ENCODE results near the gene HCN2. TPM values are rescaled to one million over a fixed set of nuclear protein-coding genes. Genes with fewer than 3 reads are reported as not detected.

Gene HCN2
- total RNA-seq, 4 donors from 2014 or later, result 0.15 to 0.57 (median 0.29) TPM; not detected in 1

- intact Hi-C loops (cut with DNase I), result no loop called here
- H3K4me3 ChIP-seq, result no peak overlapping the region
- no peaks in the 10 kb centered on the region for H3K27me3 ChIP-seq
- TF ChIP-seq POLR2A (IDR thresholded peaks at IDR 0.05), result no peak
- TF ChIP-seq, protein P1, sequence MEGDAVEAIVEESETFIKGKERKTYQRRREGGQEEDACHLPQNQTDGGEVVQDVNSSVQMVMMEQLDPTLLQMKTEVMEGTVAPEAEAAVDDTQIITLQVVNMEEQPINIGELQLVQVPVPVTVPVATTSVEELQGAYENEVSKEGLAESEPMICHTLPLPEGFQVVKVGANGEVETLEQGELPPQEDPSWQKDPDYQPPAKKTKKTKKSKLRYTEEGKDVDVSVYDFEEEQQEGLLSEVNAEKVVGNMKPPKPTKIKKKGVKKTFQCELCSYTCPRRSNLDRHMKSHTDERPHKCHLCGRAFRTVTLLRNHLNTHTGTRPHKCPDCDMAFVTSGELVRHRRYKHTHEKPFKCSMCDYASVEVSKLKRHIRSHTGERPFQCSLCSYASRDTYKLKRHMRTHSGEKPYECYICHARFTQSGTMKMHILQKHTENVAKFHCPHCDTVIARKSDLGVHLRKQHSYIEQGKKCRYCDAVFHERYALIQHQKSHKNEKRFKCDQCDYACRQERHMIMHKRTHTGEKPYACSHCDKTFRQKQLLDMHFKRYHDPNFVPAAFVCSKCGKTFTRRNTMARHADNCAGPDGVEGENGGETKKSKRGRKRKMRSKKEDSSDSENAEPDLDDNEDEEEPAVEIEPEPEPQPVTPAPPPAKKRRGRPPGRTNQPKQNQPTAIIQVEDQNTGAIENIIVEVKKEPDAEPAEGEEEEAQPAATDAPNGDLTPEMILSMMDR (IDR thresholded peaks at IDR 0.05), result no peak
- DNase-seq, result no peak
- H3K36me3 ChIP-seq, result peaks cover 39 to 81% (median 54%) of the 10 kb centered on the region in 3 donors
- H3K27ac ChIP-seq, result no peak overlapping the region
- WGBS, 2 donors, result 86 to 91% methylated on average over 26 to 30 of the region's 48 CpGs
- H3K9me3 ChIP-seq, result no peaks in the 10 kb centered on the region
- peaks cover 0 to under 1% (median 0%) of the 10 kb centered on the region in 3 donors for H3K4me1 ChIP-seq
These were observed 57.3 kb downstream of the HCN2 start for GRCh38 chr19:646779-647565.

GRCh38 chr19:647566-648284 is 58.0 kb downstream of the HCN2 start:
- 88 to 95% methylated on average over 8 to 11 of the region's 52 CpGs for WGBS, 2 donors
- Histone ChIP-seq H3K4me1 (no peaks in the 10 kb centered on the region), H3K9me3 (no peaks in the 10 kb centered on the region), H3K27me3 (no peaks in the 10 kb centered on the region), H3K4me3 (no peak overlapping the region), H3K27ac (no peak overlapping the region), H3K36me3 (peaks cover 39 to 88% (median 60%) of the 10 kb centered on the region in 3 donors)
- intact Hi-C loops (cut with DNase I), result no loop called here
- no peak for TF ChIP-seq POLR2A (IDR thresholded peaks at IDR 0.05)
- TF ChIP-seq, protein P1 (IDR thresholded peaks at IDR 0.05), result no peak
- DNase-seq, result no peak

- no peak overlapping the region for H3K4me3 ChIP-seq
- TF ChIP-seq, protein P1 (IDR thresholded peaks at IDR 0.05), result no peak
- TF ChIP-seq POLR2A (IDR thresholded peaks at IDR 0.05), result no peak
- no peaks in the 10 kb centered on the region for H3K27me3 ChIP-seq
- no peak for DNase-seq
- intact Hi-C loops (cut with DNase I), result no loop called here
- H3K27ac ChIP-seq, result no peak overlapping the region
- H3K36me3 ChIP-seq, result peaks cover 43 to 94% (median 65%) of the 10 kb centered on the region in 3 donors
- WGBS, 2 donors, result 80% methylated on average over 1 of the region's 29 CpGs; no CpG with 5 or more reads in 1 of the 2 donors
- no peaks in the 10 kb centered on the region for H3K9me3 ChIP-seq
- H3K4me1 ChIP-seq, result no peaks in the 10 kb centered on the region
These were observed 58.6 kb downstream of the HCN2 start for GRCh38 chr19:648305-648704.

- WGBS, 2 donors, result 91 to 97% methylated on average over 9 to 18 of the region's 53 CpGs
- Histone ChIP-seq H3K27me3 (no peaks in the 10 kb centered on the region), H3K36me3 (peaks cover 52 to 100% (median 65%) of the 10 kb centered on the region in 3 donors), H3K27ac (no peak overlapping the region), H3K4me3 (no peak overlapping the region), H3K9me3 (no peaks in the 10 kb centered on the region), H3K4me1 (peaks cover 0 to 6% (median 0%) of the 10 kb centered on the region in 3 donors)
- intact Hi-C loops (cut with DNase I), result no loop called here
- TF ChIP-seq, protein P1 (IDR thresholded peaks at IDR 0.05), result no peak
- TF ChIP-seq POLR2A (IDR thresholded peaks at IDR 0.05), result no peak
- DNase-seq, result no peak
These were observed 59.5 kb downstream of the HCN2 start for GRCh38 chr19:648904-649801.
